IMR-90 (cell line): ENCODE results near the gene TUSC2. TPM values are rescaled to one million over a fixed set of nuclear protein-coding genes. Genes with fewer than 3 reads are reported as not detected.
A peak's percentile ranks its signal among the peaks of the same experiment; 100 is the strongest.

Experiments
- ATAC-seq: fragments of 200-7000 bp; cut with Tn5 transposase; 2 replicates; pipeline ENCODE4 v1.9.1; 2020; ENCODE audit warnings: low read depth, mild to moderate bottlenecking, moderate library complexity
- BruUV-seq: library from RNA; stranded (reverse); fragments of 400-500 nt; replicated peaks from 2 replicates; lab custom pipeline; 2021; lab: Mats Ljungman, UMichigan
- CTCF ChIA-PET: fragments of 300-600 bp; formaldehyde crosslinking; extraction: SDS; loops from one replicate; lab custom pipeline; 2021; ENCODE audit warnings: antibody characterized with exemption; lab: Yijun Ruan, JAX
- POLR2A ChIA-PET: fragments of 300-600 bp; sonication (Branson Sonifier 250); formaldehyde crosslinking; loops from one replicate; lab custom pipeline; 2022; ENCODE audit warnings: antibody characterized with exemption; ENCODE audit not compliant: unreplicated experiment; lab: Charles Lee
- DNase-seq: peaks from one replicate; pipeline ENCODE4 v3.0.0; 2013
- H2AFZ ChIP-seq: replicated peaks from 2 replicates; pipeline ENCODE3; 2013; ENCODE audit warnings: low read length, mild to moderate bottlenecking; ENCODE audit not compliant: poor library complexity
- H2AK5ac ChIP-seq: 2 replicates; pipeline ENCODE4 v1.6.1; 2013; ENCODE audit warnings: low read depth, low read length, inconsistent platforms
- H2AK9ac ChIP-seq: replicated peaks from 2 replicates; pipeline ENCODE3; 2013; ENCODE audit warnings: mild to moderate bottlenecking, low read depth, low read length, moderate library complexity; ENCODE audit not compliant: poor library complexity
- H2BK120ac ChIP-seq: 2 replicates; pipeline ENCODE4 v1.6.1; 2013; ENCODE audit warnings: low read depth, low read length, inconsistent platforms
- H2BK15ac ChIP-seq: 3 replicates; pipeline ENCODE4 v1.6.1; 2013; ENCODE audit warnings: low read depth, low read length, inconsistent platforms
- H2BK20ac ChIP-seq: 2 replicates; pipeline ENCODE4 v1.6.1; 2013; ENCODE audit warnings: low read depth, mild to moderate bottlenecking, inconsistent platforms, low read length, moderate library complexity
- H2BK5ac ChIP-seq: 2 replicates; pipeline ENCODE4 v1.6.1; 2013; ENCODE audit warnings: mild to moderate bottlenecking, low read depth, low read length, inconsistent platforms; ENCODE audit not compliant: poor library complexity, severe bottlenecking
- H3K14ac ChIP-seq: replicated peaks from 2 replicates; pipeline ENCODE4 v1.6.1; 2013; ENCODE audit warnings: low read depth, low read length, inconsistent platforms
- H3K18ac ChIP-seq: 2 replicates; pipeline ENCODE4 v1.6.1; 2013; ENCODE audit warnings: low read depth, low read length, control low read depth
- H3K23ac ChIP-seq: 2 replicates; pipeline ENCODE4 v1.6.1; 2013; ENCODE audit warnings: low read depth, low read length, inconsistent platforms
- H3K27ac ChIP-seq: 2 replicates; pipeline ENCODE4 v1.5.1; 2013; ENCODE audit warnings: mild to moderate bottlenecking, control low read depth, low read length; ENCODE audit not compliant: insufficient read depth
- H3K27me3 ChIP-seq: 2 replicates; pipeline ENCODE4 v1.6.1; 2013; ENCODE audit warnings: low read length; ENCODE audit not compliant: control insufficient read depth, insufficient read depth
- H3K36me3 ChIP-seq: 2 replicates; pipeline ENCODE4 v1.6.1; 2013; ENCODE audit warnings: low read length, mixed read lengths; ENCODE audit not compliant: control insufficient read depth, insufficient read depth
- H3K4ac ChIP-seq: 2 replicates; pipeline ENCODE4 v1.6.1; 2013; ENCODE audit warnings: low read depth, low read length, inconsistent platforms
- H3K4me1 ChIP-seq: 2 replicates; pipeline ENCODE4 v1.6.1; 2013; ENCODE audit warnings: low read length, mixed read lengths; ENCODE audit not compliant: control insufficient read depth, insufficient read depth
- H3K4me2 ChIP-seq: 2 replicates; pipeline ENCODE4 v1.6.1; 2013; ENCODE audit warnings: low read depth, mild to moderate bottlenecking, control low read depth, low read length, moderate library complexity
- H3K4me3 ChIP-seq: 2 replicates; pipeline ENCODE4 v1.5.1; 2013; ENCODE audit warnings: low read depth, mild to moderate bottlenecking, control low read depth, low read length, moderate library complexity; ENCODE audit not compliant: insufficient read depth
- H3K56ac ChIP-seq: 2 replicates; pipeline ENCODE4 v1.6.1; 2013; ENCODE audit warnings: low read length, inconsistent platforms; ENCODE audit not compliant: insufficient read depth; ENCODE audit errors: extremely low read depth
- H3K79me1 ChIP-seq, 2 experiments: 2 replicates each; pipeline ENCODE4 v1.6.1; 2013; ENCODE audit warnings: low read length in 2 of 2, inconsistent platforms in 1 of 2, low read depth in 1 of 2
- H3K9ac ChIP-seq: 2 replicates; pipeline ENCODE4 v1.6.1; 2013; ENCODE audit warnings: low read depth, low read length, control low read depth
- H3K9me1 ChIP-seq: 2 replicates; pipeline ENCODE4 v1.6.1; 2013; ENCODE audit warnings: low read length, inconsistent platforms; ENCODE audit not compliant: insufficient read depth
- H3K9me3 ChIP-seq: 2 replicates; pipeline ENCODE4 v1.6.1; 2013; ENCODE audit warnings: low read length; ENCODE audit not compliant: control insufficient read depth, insufficient read depth
- H4K20me1 ChIP-seq: 2 replicates; pipeline ENCODE4 v1.6.1; 2013; ENCODE audit warnings: low read length, inconsistent platforms; ENCODE audit not compliant: insufficient read depth
- H4K5ac ChIP-seq: 2 replicates; pipeline ENCODE4 v1.6.1; 2013; ENCODE audit warnings: mild to moderate bottlenecking, low read depth, low read length, control low read depth
- H4K8ac ChIP-seq, 2 experiments: 2 replicates each; pipeline ENCODE4 v1.6.1; 2013; ENCODE audit warnings: low read depth in 2 of 2, low read length in 2 of 2, control low read depth in 1 of 2, inconsistent platforms in 1 of 2
- H4K91ac ChIP-seq: 2 replicates; pipeline ENCODE4 v1.6.1; 2013; ENCODE audit warnings: low read depth, low read length, inconsistent platforms; ENCODE audit not compliant: insufficient read depth
- CHD1 ChIP-seq: IDR thresholded peaks from 2 replicates; pipeline ENCODE4 v1.6.1; 2012; ENCODE audit warnings: low read depth, low read length, improper control_type of control experiment
- CTCF ChIP-seq: conservative IDR thresholded peaks from 2 replicates; pipeline ENCODE4 v1.5.1; 2012; ENCODE audit warnings: mild to moderate bottlenecking, low read depth, low read length, improper control_type of control experiment
- RFX5 ChIP-seq: IDR thresholded peaks from 2 replicates; pipeline ENCODE4 v1.8.0; 2012; ENCODE audit warnings: low read depth, mild to moderate bottlenecking, low read length, moderate library complexity
- WGBS, 2 experiments: methylation state at CpG; one replicate each; pipeline versions ENCODE4 v1.1.5 to v1.1.7; 2013; ENCODE audit warnings: missing lambda C conversion rate in 2 of 2; ENCODE audit not compliant: insufficient read length in 1 of 2; ENCODE audit errors: extremely low coverage in 2 of 2; 5-methylcytosine and 5-hydroxymethylcytosine counted together
- dilution Hi-C: fragments of 300-500 bp; cut with HindIII; formaldehyde crosslinking; loops from one replicate; pipeline ENCODE4 v1.14.3; 2018; ENCODE audit warnings: low sequenced_read_pairs; ENCODE audit not compliant: unreplicated experiment
- in situ Hi-C: fragments of 300-500 bp; cut with MboI; formaldehyde crosslinking; loops from 3 replicates; pipeline ENCODE4 v1.14.3; 2019; ENCODE audit warnings: low sequenced_read_pairs, inconsistent platforms, mixed read lengths
- intact Hi-C: fragments of 100-400 bp; cut with micrococcal nuclease; formaldehyde crosslinking; loops from 2 replicates; pipeline ENCODE4 v1.10.0; 2022
- polyA plus RNA-seq, 3 experiments: library from polyadenylated mRNA; depleted of rRNA; stranded (reverse); fragments of >200 nt; gene quantifications; 2 replicates each; pipeline ENCODE4 v1.2.3, GENCODE V29; 2012; ENCODE audit warnings: low replicate concordance in 1 of 3
- total RNA-seq: library from RNA; depleted of rRNA; stranded (reverse); fragments of >200 nt; gene quantifications from 2 replicates; pipeline ENCODE4 v1.2.3, GENCODE V29; 2012

The TUSC2 gene
- total and polyA plus RNA-seq, 2 of the 4 experiments (the other 2 are of a cell fraction), result 13.4 to 24.0 TPM

DNA sequence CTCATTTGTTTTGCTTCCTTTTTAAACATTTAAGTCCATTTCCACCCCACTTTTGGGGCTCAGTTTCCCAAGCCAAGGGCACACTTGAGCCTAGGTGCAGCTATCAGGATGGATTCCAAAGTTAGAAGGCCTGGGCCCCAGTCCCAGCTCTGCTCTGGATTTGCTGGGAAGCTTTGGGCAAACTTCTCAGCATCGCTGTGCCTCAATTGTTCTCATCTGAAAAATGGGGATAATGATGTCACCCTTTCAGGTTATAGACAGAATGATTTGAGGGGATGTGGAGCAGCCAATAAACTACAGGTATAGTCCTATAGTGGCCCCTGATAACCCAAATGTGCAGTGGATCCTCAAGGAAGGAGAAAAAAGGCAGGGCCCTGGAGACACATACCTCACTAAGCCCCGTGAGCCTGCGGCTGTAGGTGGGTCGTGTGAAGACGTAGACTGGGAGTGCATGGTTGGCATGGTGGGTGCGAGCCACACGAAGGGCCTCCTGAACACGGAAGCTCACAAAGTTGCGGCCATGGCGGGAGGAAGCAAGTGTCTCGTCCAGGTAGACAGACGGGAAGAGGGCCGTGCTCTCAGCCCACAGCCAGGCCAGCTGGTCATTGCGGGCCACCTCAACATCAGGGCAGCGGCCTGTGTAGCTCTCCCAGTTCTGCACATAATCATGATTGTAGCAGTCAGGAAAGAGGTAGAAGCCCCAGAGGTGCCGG, 8.7 kb downstream of the TUSC2 start:
- Histone ChIP-seq H3K4me3 (no peak overlapping the region), H3K4me1 (peaks cover 25% of the 10 kb centered on the region), H2AK5ac (no peak overlapping the region), H3K79me1 (peaks cover 29 to 59% of the 10 kb centered on the region in 2 experiments), H3K56ac (no peak overlapping the region), H4K8ac (no peak overlapping the region), H3K27ac (no peak overlapping the region), H3K23ac (no peak overlapping the region), H4K5ac (no peak overlapping the region), H2BK20ac (no peak overlapping the region), H2AFZ (peak overlapping the region; percentile 6), H2BK120ac (no peak overlapping the region), H4K91ac (no peak overlapping the region), H3K14ac (no peak overlapping the region), H3K18ac (no peak overlapping the region), H3K9me1 (peaks cover 23% of the 10 kb centered on the region), H2AK9ac (peak overlapping the region; percentile 6), H3K4me2 (no peak overlapping the region), H4K20me1 (0 out of 2 replicates have a peak, but pooled peaks cover 18% of the 10 kb centered on the region), H3K27me3 (no peaks in the 10 kb centered on the region), H2BK5ac (no peak overlapping the region), H2BK15ac (no peak overlapping the region), H3K36me3 (peaks cover 38% of the 10 kb centered on the region), H3K9me3 (no peaks in the 10 kb centered on the region), H3K4ac (no peak overlapping the region), H3K9ac (no peak overlapping the region)
- DNase-seq (no peak), ATAC-seq (no peak)
- ChIA-PET POLR2A (interaction anchor here (0.6 kb wide), 1 partner anchor 396 kb away, joined by 5 read pairs; no protein-coding TSS in a partner anchor), CTCF (no interaction called here)
- dilution Hi-C loops, result no loop called here
- intact Hi-C loops, result no loop called here
- no TSS peak for BruUV-seq
- 95% methylated on average over 9 of the region's 16 CpGs; no CpG with 5 or more reads in 1 of the 2 experiments for WGBS, 2 experiments
- in situ Hi-C loops, result no loop called here
- TF ChIP-seq CTCF, result no peak
- no peak for TF ChIP-seq RFX5
- no peak for TF ChIP-seq CHD1
